Measurements from ENCODE around the gene TVP23B.
"Not testable (repeated sequence)": the region's sequence is repeated elsewhere in the genome, so short reads cannot be mapped to it uniquely, and the experiment has no call there.

TVP23B gene

DNA sequence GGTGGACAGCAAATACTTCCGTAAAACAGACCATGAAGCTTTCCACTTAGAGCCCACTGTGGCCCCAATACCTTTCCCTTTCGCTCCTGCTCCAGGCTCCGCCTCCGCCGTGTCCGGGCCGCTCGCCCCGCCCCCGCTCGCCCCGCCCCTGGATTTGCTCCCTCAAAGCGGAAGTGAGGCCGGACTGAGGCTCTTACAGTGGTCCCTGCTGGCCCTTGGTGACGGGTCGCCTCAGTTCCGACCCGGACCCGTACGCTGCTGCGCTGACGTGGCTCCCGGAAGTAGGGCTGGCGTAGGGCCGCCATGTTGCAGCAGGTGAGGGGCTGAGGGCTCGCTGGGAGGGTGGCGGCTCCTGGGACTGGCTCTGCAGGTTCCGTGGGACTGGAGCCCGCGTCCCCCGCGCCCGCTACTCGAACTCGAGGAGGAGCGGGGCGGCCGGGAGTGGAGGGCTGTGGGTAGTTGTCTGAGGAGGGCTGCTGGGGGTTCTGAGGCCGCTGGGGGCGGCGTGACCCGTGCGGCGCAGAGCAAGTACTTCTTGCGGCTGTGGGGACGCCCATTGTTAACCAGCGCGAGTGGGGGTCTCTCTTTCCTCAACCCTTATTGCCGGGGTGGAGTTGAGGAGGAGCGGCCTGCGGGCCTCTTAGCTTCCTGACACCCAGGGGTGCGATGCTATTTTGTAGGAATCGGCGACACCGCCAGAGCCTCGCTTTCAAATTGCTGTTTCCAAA, at the start of gene TVP23B:
Gene TVP23B (plus strand): TSS at position 193 of the 728 bp plus-strand sequence. CDS start 111 bp downstream, at position 304.
- peak; percentile 92 for DNase-seq

DNA sequence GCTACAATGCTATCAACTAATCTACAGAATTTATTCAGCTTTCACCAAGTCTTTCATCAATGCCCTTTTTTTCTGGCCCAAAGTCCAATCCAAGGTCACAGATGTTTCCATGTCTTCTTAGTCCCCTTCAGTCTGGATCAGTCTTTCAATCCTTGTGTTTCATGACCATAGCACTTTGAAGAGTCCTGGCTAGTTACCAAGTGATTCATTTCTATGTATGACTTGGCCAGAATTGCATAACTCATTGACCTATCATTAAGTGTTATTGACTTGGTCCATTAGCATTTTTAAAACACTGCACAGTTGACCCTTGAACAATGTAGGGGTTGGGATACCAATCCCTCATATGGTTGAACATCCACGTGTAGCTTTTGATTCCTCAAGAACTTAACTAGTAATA, 48.5 kb upstream of the TVP23B start:
- DNase-seq = not testable (repeated sequence)

DNA sequence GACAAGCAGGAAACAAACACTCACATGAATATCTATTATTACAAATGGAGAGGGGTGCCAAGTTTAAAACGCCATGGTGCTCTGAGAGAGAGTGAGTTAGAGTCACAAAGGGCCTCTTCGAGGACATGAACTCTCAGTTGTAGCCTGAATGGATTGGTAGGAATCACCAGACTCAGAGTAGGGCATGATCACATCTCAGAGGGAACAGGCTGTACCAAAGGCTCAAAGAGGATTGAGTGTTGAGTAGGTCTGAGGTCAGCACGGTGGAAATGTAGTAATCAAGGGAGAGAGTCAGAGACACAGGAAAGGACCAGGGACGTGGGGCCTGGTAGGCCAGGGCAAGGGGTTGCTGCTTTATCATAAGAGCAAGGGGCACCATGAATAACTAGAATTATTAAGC, 47.6 kb upstream of the TVP23B start:
- DNase-seq = not testable (repeated sequence)

DNA sequence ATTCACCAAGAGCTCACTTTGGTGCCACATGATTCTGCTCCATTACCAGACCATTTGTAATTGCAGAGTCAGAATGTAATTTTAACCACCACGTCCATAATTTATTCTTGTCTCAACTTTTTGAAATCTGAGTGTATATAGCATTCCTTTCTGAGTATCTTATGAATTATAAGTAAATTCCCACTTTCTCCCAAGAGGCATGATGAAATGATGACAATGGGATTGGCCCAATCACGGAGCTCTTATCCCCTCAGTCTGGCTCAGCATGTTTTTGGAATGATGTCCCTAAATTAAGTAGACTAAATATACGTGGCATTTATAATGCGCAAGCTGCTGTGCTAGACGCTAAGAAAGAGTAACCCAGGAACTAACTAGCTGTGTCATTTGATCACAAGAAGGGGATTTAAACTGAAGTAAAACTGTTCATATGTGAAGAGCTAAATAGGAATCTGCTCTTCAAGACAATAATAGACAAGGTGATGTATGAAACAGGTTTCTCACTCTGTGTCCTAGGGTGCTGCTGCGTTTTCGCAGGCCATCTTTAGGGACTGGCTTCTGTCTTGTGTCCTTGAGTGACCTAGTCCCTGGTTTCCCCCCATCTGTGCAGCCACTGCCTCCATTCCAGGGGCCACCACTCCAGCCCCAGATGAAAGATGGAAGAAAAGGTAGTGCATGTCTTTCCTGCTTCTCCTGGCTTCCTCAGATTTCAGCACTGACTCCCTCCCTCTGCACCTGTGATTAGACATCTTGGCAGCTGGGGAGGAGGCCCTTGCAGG, 41.2 kb upstream of the TVP23B start:
- not testable (repeated sequence) for DNase-seq

DNA sequence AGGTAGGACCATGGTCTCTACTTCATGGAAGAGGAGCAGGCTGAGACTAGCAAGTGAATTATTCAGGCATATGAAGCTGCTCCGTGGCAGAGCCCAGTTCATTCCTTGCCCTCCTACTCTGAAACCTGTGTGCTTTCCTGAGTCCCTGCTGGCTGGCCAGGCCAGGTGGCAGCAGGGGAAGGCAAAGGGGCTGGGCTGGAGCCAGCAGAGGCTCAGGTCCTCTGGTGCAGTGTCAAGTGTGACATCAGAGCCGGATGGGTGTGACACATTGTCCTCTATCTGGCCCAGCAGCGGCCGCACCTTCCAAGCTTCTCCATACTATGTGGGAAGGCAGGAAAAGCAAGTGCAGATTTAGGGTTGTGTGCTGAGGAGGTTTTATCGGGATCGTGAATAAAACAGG, 39.8 kb upstream of the TVP23B start:
- DNase-seq = not testable (repeated sequence)

DNA sequence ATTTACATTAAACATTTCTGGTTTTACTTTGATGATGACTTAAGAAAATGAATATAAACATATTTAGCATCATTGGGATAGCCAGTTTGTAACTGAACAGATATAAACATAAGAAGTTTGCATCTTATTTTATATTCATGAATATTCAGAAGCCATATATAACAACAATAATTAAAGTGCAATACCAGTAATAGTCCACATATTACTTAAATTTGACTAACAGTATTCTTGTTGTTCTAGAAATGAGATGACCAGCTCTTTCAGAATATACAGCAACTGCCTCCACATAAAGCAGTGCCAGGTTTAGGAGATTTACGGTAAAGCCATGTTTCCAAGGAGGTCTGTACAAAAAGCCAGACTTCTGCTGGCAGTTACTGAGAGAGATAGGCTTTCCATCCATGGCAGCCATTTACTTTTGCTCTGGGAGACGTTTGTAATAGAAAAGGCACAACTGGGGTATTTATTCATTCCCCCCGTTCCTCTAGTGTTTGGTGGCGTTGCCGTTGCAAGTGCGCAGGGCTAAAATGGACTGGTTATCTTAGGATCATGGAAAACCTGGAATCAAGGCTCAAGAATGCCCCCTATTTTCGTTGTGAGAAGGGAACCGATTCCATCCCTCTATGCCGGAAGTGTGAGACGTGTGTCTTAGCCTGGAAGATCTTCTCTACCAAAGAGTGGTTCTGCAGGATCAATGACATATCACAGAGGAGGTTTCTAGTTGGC, 37.1 kb upstream of the TVP23B start, which contains the start of gene FBXW10:
Gene FBXW10 (plus strand): TSS at position 356 of the 723 bp plus-strand sequence. CDS start 191 bp downstream, at position 547.
- DNase-seq = not testable (repeated sequence)

DNA sequence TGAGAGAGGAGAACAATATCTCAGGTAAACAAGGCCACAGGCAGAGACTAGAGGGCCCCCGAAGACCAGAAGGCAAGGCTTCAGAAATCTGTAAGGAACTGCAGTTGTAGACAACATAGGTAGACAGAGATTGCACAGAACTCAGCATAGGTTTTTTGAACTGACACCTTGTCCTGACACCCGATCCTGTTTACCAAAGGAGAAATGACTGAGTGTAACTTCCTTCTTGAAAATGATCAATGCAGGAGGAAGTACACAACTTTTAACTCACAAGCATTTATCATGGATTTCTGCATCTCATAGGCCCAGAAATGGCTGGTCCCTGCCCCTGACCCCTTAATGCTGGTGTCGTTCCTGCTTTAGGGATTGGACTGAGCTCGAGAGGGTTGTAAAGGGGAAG, 36.3 kb upstream of the TVP23B start:
- DNase-seq = not testable (repeated sequence)

DNA sequence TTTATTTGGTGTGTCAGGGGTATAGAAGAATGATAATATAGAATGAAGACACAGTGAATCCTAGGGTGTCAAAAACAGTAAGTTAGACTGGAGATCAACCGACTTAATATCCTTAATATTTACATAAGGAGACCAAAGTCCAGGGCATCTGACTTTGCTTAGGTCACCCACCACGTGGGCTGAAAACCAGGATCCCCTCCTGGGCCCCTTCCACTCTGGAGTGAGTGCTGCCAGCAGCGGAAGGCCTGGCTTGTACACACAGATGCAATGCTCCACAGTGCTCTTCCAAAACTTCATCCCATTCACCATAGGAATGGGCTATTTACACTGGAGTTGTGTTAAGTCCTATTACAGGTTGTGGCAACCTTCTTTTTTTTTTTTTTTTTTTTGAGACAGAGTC, 34.4 kb upstream of the TVP23B start:
- DNase-seq = not testable (repeated sequence)

DNA sequence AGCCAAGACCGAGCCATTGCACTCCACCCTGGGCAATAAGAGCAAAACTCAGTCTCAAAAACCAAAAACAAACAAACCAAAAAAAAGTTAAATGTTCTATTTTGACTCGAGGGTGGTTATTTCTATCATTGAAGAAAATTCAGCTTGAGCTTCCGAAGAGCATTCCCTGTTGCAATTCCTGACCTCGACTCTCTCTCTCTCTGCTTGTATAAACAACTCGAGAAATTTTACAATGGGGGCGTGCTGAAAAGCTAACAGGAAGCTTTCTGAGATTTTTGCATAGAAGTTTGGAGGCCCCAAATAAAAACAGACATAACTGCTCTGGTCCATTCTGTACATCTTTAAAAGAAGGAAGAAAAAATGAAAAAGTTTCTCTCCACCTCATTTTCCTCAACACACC, 33.5 kb upstream of the TVP23B start:
- DNase-seq = not testable (repeated sequence)

DNA sequence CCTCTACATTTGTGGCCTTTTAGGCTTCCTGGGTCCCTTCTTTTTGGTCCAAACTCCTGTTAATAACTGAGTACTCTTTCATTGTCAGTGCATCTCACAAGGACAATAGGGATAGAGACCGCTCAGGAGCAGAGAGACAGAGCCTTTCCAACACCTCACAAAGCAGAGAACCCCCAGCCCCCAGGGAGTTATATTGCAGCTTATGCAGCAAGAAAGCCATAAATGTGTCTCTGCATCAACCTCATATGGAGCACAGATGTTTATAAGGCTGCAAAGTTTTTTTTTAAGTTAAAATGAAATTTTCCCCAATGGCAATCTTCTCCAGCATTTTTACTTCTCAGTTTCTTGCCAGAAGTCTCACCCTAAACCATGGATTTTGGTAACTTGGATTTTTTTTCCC, 30.7 kb upstream of the TVP23B start:
- not testable (repeated sequence) for DNase-seq

DNA sequence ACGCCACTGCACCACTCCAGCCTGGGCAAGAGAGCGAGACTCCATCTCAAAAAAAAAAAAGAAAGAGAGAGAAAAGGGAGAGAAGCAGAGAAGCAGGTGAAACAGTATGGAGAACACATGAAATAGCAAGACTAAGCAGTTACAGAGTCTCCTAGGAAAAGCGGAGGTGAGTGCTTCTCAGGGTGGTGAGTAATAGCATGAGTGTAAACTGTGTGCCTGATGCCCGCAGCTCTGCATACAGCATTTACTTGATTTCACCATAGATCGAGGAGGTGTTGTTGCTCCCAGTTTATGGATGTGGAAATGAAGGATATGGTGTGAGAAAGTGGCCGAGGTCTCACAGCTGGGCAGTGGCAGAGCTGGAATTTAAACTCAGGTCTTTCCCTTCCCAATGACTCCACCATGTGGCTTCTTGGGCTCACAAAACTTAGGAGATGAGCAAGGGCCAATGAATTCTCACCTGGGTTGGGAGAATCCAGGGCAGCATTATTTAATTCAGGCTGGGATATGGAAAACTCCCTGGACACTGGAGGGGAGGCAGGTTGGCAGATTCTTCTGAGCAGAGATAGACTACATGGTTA, 27.1 kb upstream of the TVP23B start:
- not testable (repeated sequence) for DNase-seq

DNA sequence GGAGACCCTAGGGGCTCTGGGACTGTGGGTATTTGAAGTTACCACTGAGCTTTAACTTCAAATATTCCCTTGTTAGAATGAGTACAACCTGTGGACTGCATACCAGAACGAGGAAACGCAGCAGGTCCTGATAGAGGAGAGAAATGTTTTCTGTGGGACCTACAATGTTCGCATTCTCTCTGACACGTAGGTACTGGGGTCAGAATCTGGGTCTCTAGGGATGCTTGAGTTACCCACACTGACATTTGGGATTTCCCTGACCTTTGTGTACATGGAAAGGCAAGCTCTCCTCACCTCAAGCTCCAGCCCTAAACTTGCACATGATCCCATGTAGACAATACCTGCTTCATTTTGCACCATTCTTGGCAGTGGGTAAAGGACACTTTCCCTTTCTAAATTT, 25.0 kb upstream of the TVP23B start:
- DNase-seq = not testable (repeated sequence)

DNA sequence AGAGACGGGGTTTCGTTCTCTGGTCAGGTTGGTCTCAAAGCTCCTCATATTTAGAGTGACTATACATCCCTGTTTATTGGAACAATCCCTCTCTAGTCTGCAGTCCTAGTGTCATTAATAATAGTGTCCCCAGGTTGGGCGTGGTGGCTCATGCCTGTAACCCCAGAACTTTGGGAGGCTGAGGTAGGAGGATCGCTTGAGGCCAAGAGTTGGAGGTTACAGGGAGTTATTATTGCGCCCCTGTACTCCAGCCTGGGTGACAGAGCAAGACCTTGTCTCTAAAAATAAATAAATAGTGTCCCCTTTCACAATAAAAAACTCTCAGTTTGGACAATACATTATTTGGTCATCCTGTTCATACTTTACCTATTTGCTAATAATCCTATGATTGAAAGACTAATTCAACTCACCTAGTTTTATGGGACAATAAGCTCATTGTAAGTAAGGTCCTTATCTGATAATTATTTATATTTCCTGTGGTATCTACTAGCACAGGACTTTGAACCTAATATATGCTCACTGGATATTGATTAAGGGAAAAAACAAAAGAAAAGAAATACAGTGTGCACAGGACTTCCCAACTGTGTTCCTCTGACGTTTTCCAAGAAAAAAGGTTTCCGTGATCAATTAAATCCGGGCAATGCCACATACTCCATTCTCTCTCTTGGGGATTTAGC, 23.5 kb upstream of the TVP23B start:
- not testable (repeated sequence) for DNase-seq

DNA sequence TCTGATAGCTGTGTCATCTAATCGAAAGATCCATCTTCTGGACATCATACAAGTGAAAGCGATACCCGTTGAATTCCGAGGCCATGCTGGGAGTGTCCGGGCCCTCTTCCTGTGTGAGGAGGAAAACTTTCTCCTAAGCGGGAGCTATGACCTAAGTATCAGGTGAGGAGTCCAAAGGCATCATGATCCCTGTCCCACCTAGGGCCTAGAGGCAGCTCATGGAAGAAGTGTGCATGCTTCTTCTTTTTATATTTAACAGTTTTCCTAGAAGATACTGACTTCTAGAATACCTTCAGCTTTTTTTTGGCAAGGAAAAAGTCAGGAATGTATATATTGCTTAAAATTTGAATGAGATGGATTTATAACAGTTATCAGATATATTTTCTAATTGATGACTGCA, 22.6 kb upstream of the TVP23B start:
- not testable (repeated sequence) for DNase-seq

DNA sequence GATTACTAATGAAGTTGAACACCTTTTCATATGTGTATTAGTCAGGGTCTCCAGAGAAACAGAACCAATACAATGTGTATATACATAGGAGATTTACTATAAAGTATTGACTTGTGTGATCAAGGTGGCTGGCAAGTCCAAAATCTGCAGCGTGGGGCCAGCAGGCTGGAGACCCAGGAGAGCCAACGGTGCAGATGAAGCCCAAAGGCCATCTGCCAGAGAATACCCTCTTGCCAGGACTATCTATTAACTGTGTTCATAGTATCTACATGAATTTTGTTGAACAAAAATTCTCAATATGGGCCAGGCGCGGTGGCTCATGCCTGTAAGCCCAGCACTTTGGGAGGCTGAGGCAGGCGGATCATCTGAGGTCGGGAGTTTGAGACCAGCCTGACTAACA, 20.8 kb upstream of the TVP23B start:
- not testable (repeated sequence) for DNase-seq

DNA sequence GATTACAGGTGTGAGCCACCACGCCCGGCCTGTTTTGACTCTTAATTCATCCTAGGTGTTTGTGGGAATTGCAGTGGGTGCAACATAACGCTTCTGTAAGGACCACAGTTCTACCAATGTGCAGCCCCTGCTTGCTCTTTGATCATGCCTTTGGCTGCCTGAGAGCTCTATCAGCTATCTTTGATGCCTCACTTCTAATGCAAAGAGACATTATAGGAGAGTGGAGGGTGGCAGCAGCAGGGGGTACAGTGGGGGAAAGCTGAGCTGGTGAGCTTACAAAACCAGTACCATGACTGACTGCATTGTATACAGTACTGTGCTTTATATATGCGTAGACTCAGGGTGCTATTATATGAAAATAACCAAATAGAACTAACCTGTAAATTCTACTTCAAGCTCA, 10.4 kb upstream of the TVP23B start:
- not testable (repeated sequence) for DNase-seq

DNA sequence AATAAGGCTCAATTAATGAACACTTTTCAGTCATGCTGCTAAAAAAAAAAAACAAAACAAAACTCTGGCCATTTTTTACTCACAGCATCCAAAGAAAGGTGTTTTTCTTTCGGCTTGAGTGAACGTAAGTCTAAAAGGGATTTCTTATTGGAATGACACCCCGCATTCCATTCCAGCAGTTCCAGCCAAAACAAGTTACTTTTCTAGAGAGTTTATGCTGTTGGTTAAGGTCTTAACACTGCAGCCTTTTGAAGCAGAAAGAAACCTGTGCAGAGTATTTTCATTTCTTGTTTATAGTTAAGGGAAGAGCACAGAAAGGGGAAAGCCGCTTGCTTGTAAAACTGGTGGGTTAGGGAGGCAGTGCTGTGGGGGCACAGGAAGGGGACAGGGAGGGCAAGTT, 9.9 kb upstream of the TVP23B start:
- DNase-seq = not testable (repeated sequence)

DNA sequence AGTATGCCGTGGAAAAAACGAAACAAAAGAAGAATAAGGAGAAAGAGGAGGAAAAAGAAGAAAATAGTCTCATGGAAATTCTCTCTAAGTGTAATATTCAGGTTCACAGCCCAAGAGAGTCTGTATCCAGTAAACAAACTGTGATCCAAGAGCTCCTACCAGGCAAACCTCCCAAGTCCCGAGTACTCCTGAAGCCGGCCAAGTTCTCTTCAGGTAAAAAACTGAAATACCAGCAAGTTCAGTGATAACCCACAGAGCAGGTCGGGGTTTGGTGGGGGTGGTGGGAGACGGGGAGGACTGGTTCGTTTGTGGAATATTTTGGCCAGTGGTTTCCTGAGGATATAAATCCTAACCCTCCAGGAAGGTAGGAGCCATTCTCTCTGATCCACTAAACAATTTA, 8.5 kb upstream of the TVP23B start:
- DNase-seq = no peak

DNA sequence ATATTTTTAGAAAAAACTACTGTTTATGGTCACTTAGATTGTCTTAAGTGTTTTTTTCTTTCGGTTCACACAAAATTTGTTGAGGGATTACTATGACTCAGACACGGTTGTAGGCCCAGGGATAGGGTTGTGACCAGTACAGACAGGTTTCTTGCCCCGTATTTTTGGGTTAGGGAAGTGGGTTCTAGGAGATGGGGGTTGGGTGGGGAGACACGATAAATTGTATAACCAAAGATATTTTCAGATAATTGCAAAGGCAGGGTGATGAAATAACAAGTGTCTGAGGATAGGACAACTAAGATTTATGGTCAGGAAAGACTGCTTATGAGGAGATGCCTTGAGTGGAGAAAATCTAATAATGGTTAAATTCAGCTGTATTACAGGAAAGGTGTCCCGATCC, 822 bp downstream of the TVP23B start:
- not testable (repeated sequence) for DNase-seq

DNA sequence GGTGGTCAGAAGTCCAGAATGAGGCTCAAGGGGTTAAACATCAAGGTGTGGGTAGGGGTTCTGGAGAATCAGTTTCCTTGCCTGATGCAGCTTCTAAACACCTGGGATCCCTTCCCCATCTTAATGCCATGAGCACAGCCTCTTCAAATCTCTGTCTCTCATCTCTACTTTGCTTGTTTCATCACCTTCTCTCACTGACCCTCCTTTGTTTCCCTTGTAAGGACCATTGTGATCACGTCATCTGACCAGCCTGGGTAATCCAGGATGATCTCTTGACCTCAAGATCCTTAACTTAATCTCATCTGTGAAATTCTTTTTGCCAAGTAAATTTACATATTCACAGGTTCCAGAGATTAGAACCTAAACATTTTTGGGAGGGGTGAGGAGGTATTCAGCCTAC, 5.0 kb downstream of the TVP23B start:
- not testable (repeated sequence) for DNase-seq

DNA sequence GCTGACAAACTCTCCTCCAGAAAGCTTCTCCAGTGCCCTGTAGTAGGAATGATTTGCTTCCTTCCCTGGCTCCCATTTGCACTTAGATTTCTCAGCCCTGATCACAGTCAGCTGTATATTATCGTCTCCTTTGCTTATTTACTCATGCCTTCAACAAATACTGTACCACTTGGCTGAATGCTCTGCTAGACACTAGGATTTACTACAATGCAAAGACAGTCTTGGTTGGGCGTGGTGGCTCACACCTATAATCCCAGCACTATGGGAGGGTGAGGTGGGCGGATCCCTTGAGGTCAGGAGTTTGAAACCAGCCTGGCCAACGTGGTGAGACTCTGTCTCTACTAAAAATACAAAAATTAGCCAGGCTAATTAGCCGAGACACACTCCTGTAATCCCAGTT, 5.9 kb downstream of the TVP23B start:
- not testable (repeated sequence) for DNase-seq

DNA sequence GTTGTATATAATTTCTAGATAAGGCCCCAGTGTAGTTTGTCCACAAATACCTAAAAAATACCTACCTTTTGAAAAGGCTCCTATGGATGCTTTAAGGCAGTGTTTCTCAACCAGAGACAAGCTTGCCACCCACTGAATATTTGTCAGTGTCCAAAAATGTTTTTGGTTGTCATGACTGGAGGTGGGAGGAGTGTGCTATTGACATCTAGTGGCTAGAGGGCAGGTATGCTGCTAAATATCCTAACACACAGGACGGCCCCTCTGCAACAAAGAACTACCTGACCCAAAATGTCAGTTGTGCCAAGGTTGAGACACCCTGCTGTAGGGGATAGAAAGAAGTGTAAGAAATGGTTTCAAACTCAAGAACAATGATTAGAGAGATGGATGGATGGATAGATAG, 10.4 kb downstream of the TVP23B start:
- DNase-seq = not testable (repeated sequence)

Data from T1000 (cell line).